HFF-Myc (cell line): Measurements from ENCODE around the gene LY6G6C.

Source experiments
- DNase-seq: peaks from one replicate; pipeline ENCODE4 v3.0.0-alpha.2; 2011; ENCODE audit warnings: low read depth; ENCODE audit errors: extremely low read depth
- H3K4me3 ChIP-seq: replicated peaks from 2 replicates; pipeline ENCODE4 v1.5.1; 2011; ENCODE audit warnings: low read depth, mild to moderate bottlenecking, control low read depth, low read length
- TF ChIP-seq, protein P1 (sequence below): IDR thresholded peaks from 2 replicates; pipeline ENCODE4 v1.5.1; 2012; ENCODE audit warnings: mild to moderate bottlenecking, low read depth, low read length, control low read depth; ENCODE audit errors: missing control alignments

LY6G6C gene

DNA sequence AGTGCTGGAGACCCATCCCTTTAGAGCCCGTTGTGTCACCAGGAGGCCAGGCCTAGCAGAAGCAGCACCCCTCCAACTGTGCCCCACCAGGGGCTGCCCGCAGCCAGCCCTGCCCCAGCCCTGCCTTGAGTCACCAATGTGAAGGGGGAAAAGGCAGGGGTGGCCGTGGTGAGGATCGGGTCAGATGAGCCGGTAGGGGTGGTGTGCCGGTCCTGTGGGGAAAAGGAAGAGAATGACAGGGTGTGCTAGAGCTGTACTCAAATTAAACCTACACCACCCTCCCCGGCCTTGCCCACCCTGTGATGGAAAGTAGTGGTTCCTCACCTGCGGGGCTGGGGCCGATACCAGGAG is 44.0 kb upstream of the LY6G6C start:
- H3K4me3 ChIP-seq = no peak overlapping the region
- no peak for DNase-seq
- TF ChIP-seq, protein P1, sequence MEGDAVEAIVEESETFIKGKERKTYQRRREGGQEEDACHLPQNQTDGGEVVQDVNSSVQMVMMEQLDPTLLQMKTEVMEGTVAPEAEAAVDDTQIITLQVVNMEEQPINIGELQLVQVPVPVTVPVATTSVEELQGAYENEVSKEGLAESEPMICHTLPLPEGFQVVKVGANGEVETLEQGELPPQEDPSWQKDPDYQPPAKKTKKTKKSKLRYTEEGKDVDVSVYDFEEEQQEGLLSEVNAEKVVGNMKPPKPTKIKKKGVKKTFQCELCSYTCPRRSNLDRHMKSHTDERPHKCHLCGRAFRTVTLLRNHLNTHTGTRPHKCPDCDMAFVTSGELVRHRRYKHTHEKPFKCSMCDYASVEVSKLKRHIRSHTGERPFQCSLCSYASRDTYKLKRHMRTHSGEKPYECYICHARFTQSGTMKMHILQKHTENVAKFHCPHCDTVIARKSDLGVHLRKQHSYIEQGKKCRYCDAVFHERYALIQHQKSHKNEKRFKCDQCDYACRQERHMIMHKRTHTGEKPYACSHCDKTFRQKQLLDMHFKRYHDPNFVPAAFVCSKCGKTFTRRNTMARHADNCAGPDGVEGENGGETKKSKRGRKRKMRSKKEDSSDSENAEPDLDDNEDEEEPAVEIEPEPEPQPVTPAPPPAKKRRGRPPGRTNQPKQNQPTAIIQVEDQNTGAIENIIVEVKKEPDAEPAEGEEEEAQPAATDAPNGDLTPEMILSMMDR = no peak

DNA sequence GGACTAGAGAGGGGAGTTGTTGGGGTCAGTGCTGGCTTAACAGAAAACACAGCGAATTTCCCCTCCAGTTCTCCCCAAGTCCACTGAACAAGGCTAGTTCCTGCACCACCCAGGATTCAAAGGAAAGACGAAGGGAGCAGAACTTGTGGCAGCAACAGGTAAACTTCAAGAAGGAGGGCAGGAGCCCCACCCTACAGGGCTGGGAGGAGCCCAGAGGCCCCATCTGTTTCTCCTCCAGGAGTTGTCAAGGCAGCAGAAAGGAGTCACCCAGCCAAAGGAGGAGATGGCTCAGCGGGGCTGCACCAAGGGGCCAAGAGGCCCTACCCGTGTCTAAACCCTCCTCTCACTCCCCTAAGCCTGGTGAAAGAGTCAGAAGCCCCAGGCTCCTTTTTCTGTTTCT is 42.7 kb upstream of the LY6G6C start:
- DNase-seq = no peak
- TF ChIP-seq, protein P1 = no peak
- H3K4me3 ChIP-seq = no peak overlapping the region

DNA sequence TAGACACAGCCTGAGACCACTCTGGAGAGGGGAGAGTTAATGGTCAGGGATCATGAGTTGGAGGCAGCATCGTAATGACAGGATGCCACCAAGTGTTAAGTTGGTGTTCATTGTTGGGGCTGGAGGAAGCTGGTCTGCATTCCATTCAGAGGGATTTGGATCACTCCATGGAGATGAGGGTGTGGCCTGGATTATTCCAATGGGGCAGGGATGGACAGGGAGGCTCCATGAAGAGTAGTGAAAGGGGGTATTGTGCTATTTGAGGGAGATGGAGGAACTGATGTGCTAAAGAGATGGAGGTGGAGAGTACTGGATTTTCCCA is 42.0 kb upstream of the LY6G6C start:
- DNase-seq = peak; percentile 39
- H3K4me3 ChIP-seq = no peak overlapping the region
- TF ChIP-seq, protein P1 = no peak

DNA sequence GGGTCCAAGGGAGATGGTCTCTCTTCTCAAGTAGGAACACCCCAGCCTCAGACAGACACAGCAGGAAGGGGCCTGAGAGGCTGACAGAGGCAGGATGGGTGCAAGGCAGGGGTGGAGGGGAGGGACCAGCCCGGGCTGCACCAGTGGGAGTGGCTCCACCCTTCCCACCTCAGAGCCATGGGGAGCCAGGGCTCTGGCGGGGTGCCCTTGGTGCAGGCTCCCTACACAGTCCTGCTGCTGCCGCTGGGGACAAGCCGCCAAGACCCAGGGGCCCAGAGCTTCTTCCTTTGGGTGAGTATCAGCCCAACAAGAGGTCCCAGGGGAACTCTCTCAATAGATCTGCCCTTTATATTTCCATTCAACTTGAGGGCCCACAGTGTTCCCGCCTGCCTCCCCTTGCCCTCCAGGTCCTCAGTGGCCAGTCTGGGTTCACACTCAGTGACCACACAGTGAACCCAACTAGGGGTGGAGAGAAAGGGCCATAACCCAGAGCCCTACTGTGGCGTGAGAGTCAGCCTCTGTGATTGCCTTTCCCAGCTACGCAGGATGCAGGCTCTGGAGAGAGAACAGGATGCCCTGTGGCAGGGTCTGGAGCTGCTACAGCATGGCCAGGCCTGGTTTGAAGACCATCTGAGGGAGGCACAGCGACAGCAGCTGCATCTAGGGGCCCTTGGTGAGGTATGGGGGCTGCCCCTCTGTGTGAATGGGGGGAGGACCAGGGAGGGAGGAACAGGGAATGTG is 41.5 kb upstream of the LY6G6C start:
- no peak overlapping the region for H3K4me3 ChIP-seq
- no peak for DNase-seq
- TF ChIP-seq, protein P1 = no peak

DNA sequence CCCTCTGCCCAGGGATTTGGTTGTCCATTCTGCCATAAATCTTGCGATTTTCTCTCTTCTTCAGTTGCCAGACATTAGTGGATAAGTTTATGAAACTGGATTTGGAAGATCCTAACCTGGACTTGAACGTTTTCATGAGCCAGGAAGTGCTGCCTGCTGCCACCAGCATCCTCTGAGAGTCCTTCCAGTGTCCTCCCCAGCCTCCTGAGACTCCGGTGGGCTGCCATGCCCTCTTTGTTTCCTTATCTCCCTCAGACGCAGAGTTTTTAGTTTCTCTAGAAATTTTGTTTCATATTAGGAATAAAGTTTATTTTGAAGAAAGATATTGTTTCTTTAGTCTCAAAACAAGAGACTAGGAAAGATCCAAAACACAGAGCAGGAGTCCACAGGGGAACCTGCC is 40.8 kb upstream of the LY6G6C start, which contains the start of gene SAPCD1:
SAPCD1 (plus strand) TSS at position 301 of the 400 bp plus-strand sequence. CDS start 399 bp downstream, outside the sequence.
- no peak for DNase-seq
- H3K4me3 ChIP-seq = no peak within 1 kb of the TSS
- TF ChIP-seq, protein P1 = no peak

DNA sequence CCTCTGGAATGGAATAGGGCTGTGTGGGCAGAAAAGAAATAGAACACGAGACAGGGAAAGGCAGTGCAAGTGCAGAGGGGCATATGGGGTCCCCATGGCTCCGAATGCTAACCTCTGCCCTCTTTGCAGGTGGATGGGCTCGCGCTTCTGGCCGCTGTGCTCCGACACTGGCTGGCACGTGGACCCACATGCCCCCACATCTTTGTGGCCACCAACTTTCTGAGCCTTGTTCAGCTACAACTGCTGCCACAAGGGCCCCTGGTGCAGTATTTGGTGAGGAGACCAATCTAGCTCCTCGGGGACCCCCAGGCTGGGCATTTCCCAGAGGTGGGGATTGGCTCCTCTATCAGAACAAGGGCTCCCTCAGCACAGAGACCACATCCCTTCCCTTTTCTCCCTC is 39.8 kb upstream of the LY6G6C start:
- TF ChIP-seq, protein P1 = no peak
- no peak overlapping the region for H3K4me3 ChIP-seq
- no peak for DNase-seq

DNA sequence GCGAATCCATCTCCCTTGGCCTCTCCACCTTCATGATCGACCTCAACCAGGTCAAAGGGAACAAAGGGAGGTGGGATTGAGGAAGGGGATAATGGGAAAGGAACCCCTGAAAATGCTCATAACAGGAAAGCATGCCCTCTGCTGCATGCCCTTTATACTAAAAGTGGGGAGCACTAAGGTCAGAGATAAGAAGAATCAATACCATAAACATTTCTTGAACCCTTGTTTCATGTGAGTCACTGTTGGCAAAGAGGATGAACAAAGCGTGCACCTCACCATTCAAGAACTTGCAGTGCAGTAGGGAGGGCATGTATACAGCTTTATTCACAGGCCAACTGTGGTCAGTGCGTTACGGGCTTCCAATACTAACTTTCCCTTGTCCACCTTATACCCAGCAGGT is 39.2 kb upstream of the LY6G6C start:
- TF ChIP-seq, protein P1 = no peak
- H3K4me3 ChIP-seq = no peak overlapping the region
- DNase-seq = no peak
